Naive thymus-derived CD4-positive, alpha-beta T cell (primary cell): ENCODE data around the gene ARFGEF3. TPM values are rescaled to one million over a fixed set of nuclear protein-coding genes. Genes with fewer than 3 reads are reported as not detected.

Source experiments
- ATAC-seq: fragments of 150-1000 bp; cut with Tn5 transposase; 2 replicates; pipeline ENCODE4 v1.10.0; 2021; ENCODE audit warnings: mild to moderate bottlenecking, moderate library complexity
- CTCF ChIA-PET: fragments of 350-600 bp; sonication (Branson Sonifier 250); formaldehyde crosslinking; loops from one replicate; lab custom pipeline; 2021; ENCODE audit warnings: antibody characterized with exemption; lab: Charles Lee
- POLR2A ChIA-PET: fragments of 350-600 bp; sonication (Branson Sonifier 250); formaldehyde crosslinking; loops from one replicate; lab custom pipeline; 2021; ENCODE audit warnings: antibody characterized with exemption, inconsistent platforms; lab: Charles Lee
- DNase-seq, 9 donors: peaks; one replicate each; pipeline versions ENCODE4 v3.0.0 to v3.0.0-alpha.2; 2020 to 2022; ENCODE audit warnings: mixed read lengths in 1 of 9
- H3K27ac ChIP-seq: one replicate; pipeline ENCODE4 v1.7.0; 2013; ENCODE audit warnings: mild to moderate bottlenecking, low read depth, low read length, moderate library complexity
- H3K27me3 ChIP-seq, 2 donors: one replicate each; pipeline ENCODE4 v1.7.0; 2013; ENCODE audit warnings: low read length in 2 of 2, mild to moderate bottlenecking in 2 of 2, moderate library complexity in 2 of 2; ENCODE audit not compliant: control insufficient read depth in 2 of 2, insufficient read depth in 2 of 2
- H3K36me3 ChIP-seq, 3 experiments: 1 replicate in 2 of 3; 2 replicates in 1 of 3; pipeline ENCODE4 v1.7.0; 2013; ENCODE audit warnings: low read length in 3 of 3, mild to moderate bottlenecking in 3 of 3, moderate library complexity in 1 of 3; ENCODE audit not compliant: insufficient read depth in 3 of 3, control insufficient read depth in 2 of 3
- H3K4me1 ChIP-seq, 2 donors: one replicate each; pipeline ENCODE4 v1.7.0; 2013; ENCODE audit warnings: low read length in 2 of 2, mild to moderate bottlenecking in 2 of 2, moderate library complexity in 1 of 2; ENCODE audit not compliant: control insufficient read depth in 2 of 2, insufficient read depth in 2 of 2
- H3K4me3 ChIP-seq: 2 replicates; pipeline ENCODE4 v1.7.0; 2013; ENCODE audit warnings: mild to moderate bottlenecking, low read length
- H3K9me3 ChIP-seq, 3 experiments: 1 replicate in 2 of 3; 2 replicates in 1 of 3; pipeline ENCODE4 v1.7.0; 2013; ENCODE audit warnings: low read length in 3 of 3; ENCODE audit not compliant: control insufficient read depth in 2 of 3
- H3K27ac Mint-ChIP-seq, 9 donors: one replicate each; pipeline ENCODE4 v1.8.0; 2020 to 2022; ENCODE audit warnings: mixed read lengths in 9 of 9, mild to moderate bottlenecking in 8 of 9, moderate library complexity in 5 of 9, inconsistent platforms in 2 of 9
- H3K27me3 Mint-ChIP-seq, 5 donors: one replicate each; pipeline ENCODE4 v1.8.0; 2021 to 2022; ENCODE audit warnings: mixed read lengths in 5 of 5, mild to moderate bottlenecking in 1 of 5
- H3K36me3 Mint-ChIP-seq, 5 donors: one replicate each; pipeline ENCODE4 v1.8.0; 2020 to 2022; ENCODE audit warnings: mixed read lengths in 5 of 5, mild to moderate bottlenecking in 3 of 5, inconsistent platforms in 1 of 5
- H3K4me1 Mint-ChIP-seq, 7 donors: one replicate each; pipeline ENCODE4 v1.8.0; 2020 to 2022; ENCODE audit warnings: mixed read lengths in 7 of 7, mild to moderate bottlenecking in 3 of 7, inconsistent platforms in 1 of 7
- H3K4me3 Mint-ChIP-seq, 10 donors: one replicate each; pipeline ENCODE4 v1.8.0; 2020 to 2022; ENCODE audit warnings: mild to moderate bottlenecking in 10 of 10, mixed read lengths in 10 of 10, moderate library complexity in 6 of 10, inconsistent platforms in 2 of 10
- H3K9me3 Mint-ChIP-seq, 11 donors: one replicate each; pipeline ENCODE4 v1.8.0; 2020 to 2022; ENCODE audit warnings: mixed read lengths in 11 of 11, mild to moderate bottlenecking in 4 of 11, inconsistent platforms in 1 of 11, moderate library complexity in 1 of 11
- intact Hi-C, 2 donors: fragments of 100-400 bp; cut with micrococcal nuclease; formaldehyde crosslinking; loops; one replicate each; pipeline ENCODE4 v1.15.1; 2023
- polyA plus RNA-seq, 2 donors: library from polyadenylated mRNA; unstranded; fragments of 300-500 nt; fragmentation: Illumina TruSeq; gene quantifications; one replicate each; pipeline ENCODE4 v1.2.3, GENCODE V29; 2021
- total RNA-seq, 6 experiments: library from RNA in 5 of 6; stranded (reverse) in 5 of 6; gene quantifications; 1 replicate in 5 of 6; 2 replicates in 1 of 6; pipeline ENCODE4 v1.2.3 and lab custom pipeline; 2021 to 2026

ARFGEF3 gene
- total and polyA plus RNA-seq, 7 experiments from 2014 or later, result 0.02 to 0.15 (median 0.03) TPM; not detected in 4

- Mint-ChIP-seq H3K27ac (no peak overlapping the region), H3K36me3 (no peaks in the 10 kb centered on the region), H3K4me1 (no peaks in the 10 kb centered on the region), H3K9me3 (peaks cover 0 to 1% (median 0%) of the 10 kb centered on the region in 11 donors), H3K27me3 (peaks cover 12 to 36% (median 18%) of the 10 kb centered on the region in 5 donors), H3K4me3 (no peak overlapping the region)
- Histone ChIP-seq H3K27ac (no peak overlapping the region), H3K4me1 (no peaks in the 10 kb centered on the region), H3K36me3 (no peaks in the 10 kb centered on the region), H3K27me3 (peaks cover 0 to 3% of the 10 kb centered on the region in 2 donors), H3K4me3 (no peak overlapping the region), H3K9me3 (no peaks in the 10 kb centered on the region)
- ChIA-PET POLR2A (no interaction called here), CTCF (no interaction called here)
- ATAC-seq (no peak), DNase-seq (no peak)
- intact Hi-C loops, result no loop called here
Observed at GRCh38 chr6:138231381-138231886, 69.7 kb downstream of the ARFGEF3 start.

- Histone ChIP-seq H3K27me3 (peaks cover 0 to 3% of the 10 kb centered on the region in 2 donors), H3K27ac (no peak overlapping the region), H3K4me3 (no peak overlapping the region), H3K4me1 (no peaks in the 10 kb centered on the region), H3K9me3 (no peaks in the 10 kb centered on the region), H3K36me3 (no peaks in the 10 kb centered on the region)
- Mint-ChIP-seq H3K27me3 (peaks cover 3 to 21% (median 18%) of the 10 kb centered on the region in 5 donors), H3K4me3 (no peak overlapping the region), H3K36me3 (no peaks in the 10 kb centered on the region), H3K4me1 (no peaks in the 10 kb centered on the region), H3K27ac (no peak overlapping the region), H3K9me3 (peaks cover 0 to 1% (median 0%) of the 10 kb centered on the region in 11 donors)
- ChIA-PET CTCF (no interaction called here), POLR2A (no interaction called here)
- intact Hi-C loops, result no loop called here
- ATAC-seq (no peak), DNase-seq (no peak)
Observed at GRCh38 chr6:138234363-138234762, 72.6 kb downstream of the ARFGEF3 start.

GRCh38 chr6:138235205-138235604, 73.5 kb downstream of the ARFGEF3 start:
- no peaks in the 10 kb centered on the region for H3K9me3 ChIP-seq
- no peaks in the 10 kb centered on the region for H3K4me1 ChIP-seq
- no peak overlapping the region for H3K4me3 Mint-ChIP-seq
- H3K27ac Mint-ChIP-seq, result no peak overlapping the region
- peaks cover 3 to 20% (median 18%) of the 10 kb centered on the region in 5 donors for H3K27me3 Mint-ChIP-seq
- no peaks in the 10 kb centered on the region for H3K36me3 Mint-ChIP-seq
- H3K9me3 Mint-ChIP-seq, result peaks cover 0 to 1% (median 0%) of the 10 kb centered on the region in 11 donors
- intact Hi-C loops, result no loop called here
- H3K4me1 Mint-ChIP-seq, result no peaks in the 10 kb centered on the region
- no peak overlapping the region for H3K27ac ChIP-seq
- H3K36me3 ChIP-seq, result no peaks in the 10 kb centered on the region
- peaks cover 0 to 3% of the 10 kb centered on the region in 2 donors for H3K27me3 ChIP-seq
- CTCF ChIA-PET, result no interaction called here
- DNase-seq, result no peak
- H3K4me3 ChIP-seq, result no peak overlapping the region
- POLR2A ChIA-PET, result no interaction called here
- ATAC-seq, result no peak

GRCh38 chr6:138235693-138236092, 74.0 kb downstream of the ARFGEF3 start:
- DNase-seq (no peak), ATAC-seq (no peak)
- Histone ChIP-seq H3K4me1 (no peaks in the 10 kb centered on the region), H3K4me3 (no peak overlapping the region), H3K27me3 (peaks cover 0 to 3% of the 10 kb centered on the region in 2 donors), H3K9me3 (no peaks in the 10 kb centered on the region), H3K36me3 (no peaks in the 10 kb centered on the region), H3K27ac (no peak overlapping the region)
- peaks cover 0 to 1% (median 0%) of the 10 kb centered on the region in 11 donors for H3K9me3 Mint-ChIP-seq
- H3K36me3 Mint-ChIP-seq, result no peaks in the 10 kb centered on the region
- intact Hi-C loops, result no loop called here
- ChIA-PET CTCF (no interaction called here), POLR2A (no interaction called here)
- H3K4me1 Mint-ChIP-seq, result no peaks in the 10 kb centered on the region
- no peak overlapping the region for H3K27ac Mint-ChIP-seq
- H3K27me3 Mint-ChIP-seq, result peaks cover 6 to 19% (median 18%) of the 10 kb centered on the region in 5 donors
- H3K4me3 Mint-ChIP-seq, result no peak overlapping the region

GRCh38 chr6:138237463-138237862, 75.7 kb downstream of the ARFGEF3 start:
- no peak overlapping the region for H3K4me3 Mint-ChIP-seq
- Histone ChIP-seq H3K27ac (no peak overlapping the region), H3K36me3 (no peaks in the 10 kb centered on the region), H3K27me3 (peaks cover 0 to 3% of the 10 kb centered on the region in 2 donors), H3K4me3 (no peak overlapping the region), H3K9me3 (no peaks in the 10 kb centered on the region), H3K4me1 (no peaks in the 10 kb centered on the region)
- no peak for ATAC-seq
- intact Hi-C loops, result no loop called here
- no peaks in the 10 kb centered on the region for H3K36me3 Mint-ChIP-seq
- H3K9me3 Mint-ChIP-seq, result peaks cover 0 to 1% (median 0%) of the 10 kb centered on the region in 11 donors
- peaks cover 12 to 18% (median 14%) of the 10 kb centered on the region in 5 donors for H3K27me3 Mint-ChIP-seq
- no peaks in the 10 kb centered on the region for H3K4me1 Mint-ChIP-seq
- ChIA-PET POLR2A (no interaction called here), CTCF (interaction anchor here (1.0 kb wide), 1 partner anchor 16 kb away, joined by 3 read pairs; no protein-coding TSS in a partner anchor)
- no peak for DNase-seq
- no peak overlapping the region for H3K27ac Mint-ChIP-seq

GRCh38 chr6:138238368-138238767, 76.6 kb downstream of the ARFGEF3 start:
- CTCF ChIA-PET, result interaction anchor here (1.0 kb wide), 1 partner anchor 17 kb away, joined by 3 read pairs; no protein-coding TSS in a partner anchor
- DNase-seq (no peak), ATAC-seq (no peak)
- H3K9me3 Mint-ChIP-seq, result peaks cover 0 to 1% (median 0%) of the 10 kb centered on the region in 11 donors
- POLR2A ChIA-PET, result no interaction called here
- H3K4me1 Mint-ChIP-seq, result no peaks in the 10 kb centered on the region
- peaks cover 4 to 26% (median 16%) of the 10 kb centered on the region in 5 donors for H3K27me3 Mint-ChIP-seq
- Histone ChIP-seq H3K4me1 (no peaks in the 10 kb centered on the region), H3K36me3 (no peaks in the 10 kb centered on the region), H3K27ac (no peak overlapping the region), H3K27me3 (no peaks in the 10 kb centered on the region), H3K9me3 (no peaks in the 10 kb centered on the region), H3K4me3 (no peak overlapping the region)
- no peak overlapping the region for H3K27ac Mint-ChIP-seq
- intact Hi-C loops, result no loop called here
- no peak overlapping the region for H3K4me3 Mint-ChIP-seq
- H3K36me3 Mint-ChIP-seq, result no peaks in the 10 kb centered on the region

GRCh38 chr6:138239774-138240173, 78.0 kb downstream of the ARFGEF3 start:
- H3K4me3 Mint-ChIP-seq, result no peak overlapping the region
- intact Hi-C loops, result no loop called here
- Histone ChIP-seq H3K9me3 (no peaks in the 10 kb centered on the region), H3K27ac (no peak overlapping the region), H3K36me3 (no peaks in the 10 kb centered on the region), H3K27me3 (no peaks in the 10 kb centered on the region), H3K4me1 (no peaks in the 10 kb centered on the region), H3K4me3 (no peak overlapping the region)
- ChIA-PET POLR2A (no interaction called here), CTCF (no interaction called here)
- H3K9me3 Mint-ChIP-seq, result peaks cover 0 to 1% (median 0%) of the 10 kb centered on the region in 11 donors
- H3K36me3 Mint-ChIP-seq, result no peaks in the 10 kb centered on the region
- no peak for ATAC-seq
- peaks cover 0 to 30% (median 20%) of the 10 kb centered on the region in 5 donors for H3K27me3 Mint-ChIP-seq
- no peaks in the 10 kb centered on the region for H3K4me1 Mint-ChIP-seq
- DNase-seq, result no peak
- H3K27ac Mint-ChIP-seq, result no peak overlapping the region
